Mononuclear cell (primary cell): ENCODE data around the gene MPP1. TPM values are rescaled to one million over a fixed set of nuclear protein-coding genes. Genes with fewer than 3 reads are reported as not detected.

Experiments used
- H3K27me3 ChIP-seq: 2 replicates; pipeline ENCODE4 v1.6.0; 2011; ENCODE audit warnings: low read length, control low read depth; ENCODE audit not compliant: insufficient read depth
- H3K4me1 ChIP-seq: 2 replicates; pipeline ENCODE4 v1.5.1; 2011; ENCODE audit warnings: mild to moderate bottlenecking, low read length, control low read depth; ENCODE audit not compliant: insufficient read depth
- H3K4me3 ChIP-seq: 2 replicates; pipeline ENCODE4 v1.5.1; 2011; ENCODE audit warnings: mild to moderate bottlenecking, low read length, moderate library complexity
- H3K9me3 ChIP-seq: 2 replicates; pipeline ENCODE4 v1.5.1; 2011; ENCODE audit warnings: low read depth, mild to moderate bottlenecking, control low read depth, low read length
- total RNA-seq: library from RNA; depleted of rRNA; stranded (reverse); fragments of >200 nt; gene quantifications from one replicate; pipeline ENCODE4 v1.2.3, GENCODE V29; 2012

Gene MPP1
- total RNA-seq, 1 donor = 80.9 TPM

- Histone ChIP-seq H3K27me3 (no peaks in the 10 kb centered on the region), H3K4me3 (no peak overlapping the region), H3K4me1 (peaks cover 87% of the 10 kb centered on the region), H3K9me3 (no peaks in the 10 kb centered on the region)
Measured at GRCh38 chrX:154799556-154800348, 5.5 kb downstream of the MPP1 start.

DNA sequence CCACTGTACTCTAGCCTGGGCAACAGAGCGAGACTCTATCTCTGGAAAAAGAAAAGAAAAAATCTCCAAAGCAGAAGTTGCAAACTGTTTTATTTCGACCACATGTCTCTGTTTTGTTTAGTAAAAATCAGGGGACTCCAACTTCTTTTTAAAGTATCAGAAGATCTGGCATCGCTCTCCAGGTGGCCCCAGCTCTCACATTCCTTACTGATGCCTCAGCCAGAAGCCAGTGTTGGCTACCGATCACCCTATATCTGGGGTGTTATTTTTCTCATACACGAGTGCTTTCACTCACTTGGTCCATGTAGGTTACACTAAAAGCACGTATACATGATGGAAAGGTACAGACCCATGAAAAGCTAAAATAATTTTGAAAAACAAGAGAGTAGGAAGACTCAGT, 8.3 kb downstream of the MPP1 start:
- no peaks in the 10 kb centered on the region for H3K9me3 ChIP-seq
- H3K4me1 ChIP-seq = peaks cover 72% of the 10 kb centered on the region
- H3K27me3 ChIP-seq = no peaks in the 10 kb centered on the region
- no peak overlapping the region for H3K4me3 ChIP-seq

DNA sequence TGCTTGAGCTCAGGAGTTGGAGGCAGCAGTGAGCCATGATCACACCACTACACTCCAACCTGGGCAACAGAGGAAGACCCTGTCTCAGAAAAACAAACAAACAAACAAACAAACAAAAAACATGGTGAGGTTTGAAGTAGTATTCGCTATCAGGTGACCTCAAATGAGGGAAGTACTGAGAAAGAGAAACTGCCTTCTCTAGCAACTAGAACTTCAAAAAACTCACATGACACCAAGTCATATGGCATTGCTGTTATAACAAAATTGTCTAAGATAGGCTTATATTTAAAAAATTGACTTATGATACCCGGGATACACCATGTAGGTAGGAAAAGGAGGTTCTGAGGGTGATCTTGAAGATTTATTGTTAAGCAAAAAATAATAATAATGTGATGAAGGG, 10.3 kb downstream of the MPP1 start:
- no peaks in the 10 kb centered on the region for H3K9me3 ChIP-seq
- no peak overlapping the region for H3K4me3 ChIP-seq
- H3K4me1 ChIP-seq = peaks cover 53% of the 10 kb centered on the region
- H3K27me3 ChIP-seq = no peaks in the 10 kb centered on the region

DNA sequence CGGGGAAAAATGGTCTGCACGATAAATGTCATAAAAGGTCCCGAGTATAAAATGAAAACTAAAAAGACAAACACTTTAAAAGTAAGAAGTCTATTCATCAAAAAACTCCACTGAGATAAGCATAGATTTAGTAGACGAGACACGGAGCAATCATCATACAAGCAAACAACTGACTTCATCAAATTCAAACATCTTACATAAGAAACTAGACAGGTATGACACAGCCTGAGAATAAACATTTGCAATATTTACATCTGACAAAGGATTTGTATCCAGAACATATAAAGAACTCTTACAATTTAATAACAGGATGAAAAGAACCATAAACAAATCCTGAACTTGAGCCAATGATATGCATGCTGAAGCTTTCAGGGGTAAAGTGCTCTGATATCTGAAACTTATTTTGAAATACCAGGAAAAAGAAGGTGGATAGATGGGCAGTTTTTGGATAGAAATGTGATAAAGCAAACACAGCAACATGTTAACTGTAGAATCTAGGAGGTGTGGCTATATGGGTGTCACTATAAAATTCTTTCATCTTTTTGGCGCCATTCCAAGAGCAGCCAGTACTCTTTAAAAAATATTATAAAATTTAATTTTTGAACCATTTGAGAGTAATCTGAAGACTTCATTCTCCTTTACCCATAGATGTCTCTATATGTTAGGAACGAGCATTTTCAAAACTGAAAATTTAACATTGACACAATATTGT, 12.0 kb downstream of the MPP1 start:
- Histone ChIP-seq H3K4me3 (no peak overlapping the region), H3K27me3 (no peaks in the 10 kb centered on the region), H3K4me1 (peaks cover 35% of the 10 kb centered on the region), H3K9me3 (no peaks in the 10 kb centered on the region)

GRCh38 chrX:154791939-154792338, 13.3 kb downstream of the MPP1 start:
- Histone ChIP-seq H3K4me1 (peaks cover 25% of the 10 kb centered on the region), H3K9me3 (no peaks in the 10 kb centered on the region), H3K4me3 (no peak overlapping the region), H3K27me3 (no peaks in the 10 kb centered on the region)

- H3K9me3 ChIP-seq = no peaks in the 10 kb centered on the region
- no peak overlapping the region for H3K4me3 ChIP-seq
- no peaks in the 10 kb centered on the region for H3K27me3 ChIP-seq
- H3K4me1 ChIP-seq = peaks cover 21% of the 10 kb centered on the region
Measured at GRCh38 chrX:154791467-154791866, 13.8 kb downstream of the MPP1 start.

DNA sequence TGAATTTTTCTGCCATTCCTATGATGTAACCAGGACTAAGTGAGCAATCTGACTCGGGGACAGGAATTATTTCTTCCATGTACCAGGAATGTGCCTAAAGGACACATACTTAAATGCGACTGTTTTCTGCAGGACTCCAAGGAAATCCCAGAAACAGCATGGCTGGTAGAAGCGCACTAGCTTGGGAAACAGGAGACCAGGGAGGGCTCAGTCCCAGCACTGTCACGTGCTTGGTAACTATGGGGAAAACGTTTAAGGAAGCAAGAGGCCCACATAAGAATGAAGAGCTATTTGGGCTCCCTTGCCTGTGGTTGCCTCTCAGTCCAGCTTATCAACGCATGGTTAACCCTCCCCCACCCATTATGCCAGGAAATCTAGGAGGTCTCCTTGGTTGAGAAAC, 19.6 kb downstream of the MPP1 start:
- H3K9me3 ChIP-seq = no peaks in the 10 kb centered on the region
- H3K4me1 ChIP-seq = peaks cover 17% of the 10 kb centered on the region
- no peaks in the 10 kb centered on the region for H3K27me3 ChIP-seq
- H3K4me3 ChIP-seq = no peak overlapping the region

- H3K4me3 ChIP-seq = no peak overlapping the region
Measured at GRCh38 chrX:154784149-154784995, 20.9 kb downstream of the MPP1 start.

DNA sequence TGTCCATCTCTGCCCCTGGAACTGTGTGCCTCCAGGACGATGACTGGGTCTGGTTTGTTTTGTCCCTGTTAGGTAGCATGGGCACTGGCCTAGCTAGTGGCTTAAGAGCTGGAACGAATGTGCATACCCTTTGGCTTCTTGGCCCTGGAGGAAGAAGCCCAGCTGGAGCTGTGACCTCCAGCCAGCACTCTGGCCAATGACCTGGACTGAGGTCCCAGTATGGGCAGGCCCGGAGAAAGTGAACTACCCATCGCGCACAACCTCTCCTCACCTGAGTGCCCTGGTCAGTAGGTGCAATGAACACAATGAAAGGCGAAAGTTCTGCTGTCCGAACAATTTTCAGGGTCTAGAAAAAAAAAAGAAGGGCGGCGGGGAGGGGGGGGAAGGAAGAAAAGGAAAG, 24.3 kb downstream of the MPP1 start:
- Histone ChIP-seq H3K9me3 (no peaks in the 10 kb centered on the region), H3K27me3 (no peaks in the 10 kb centered on the region), H3K4me1 (peaks cover 13% of the 10 kb centered on the region), H3K4me3 (no peak overlapping the region)

More at GRCh38 chrX:154784149-154784995, 20.9 kb downstream of the MPP1 start:
- H3K4me1 ChIP-seq = peaks cover 17% of the 10 kb centered on the region
- H3K27me3 ChIP-seq = no peaks in the 10 kb centered on the region
- H3K9me3 ChIP-seq = no peaks in the 10 kb centered on the region

DNA sequence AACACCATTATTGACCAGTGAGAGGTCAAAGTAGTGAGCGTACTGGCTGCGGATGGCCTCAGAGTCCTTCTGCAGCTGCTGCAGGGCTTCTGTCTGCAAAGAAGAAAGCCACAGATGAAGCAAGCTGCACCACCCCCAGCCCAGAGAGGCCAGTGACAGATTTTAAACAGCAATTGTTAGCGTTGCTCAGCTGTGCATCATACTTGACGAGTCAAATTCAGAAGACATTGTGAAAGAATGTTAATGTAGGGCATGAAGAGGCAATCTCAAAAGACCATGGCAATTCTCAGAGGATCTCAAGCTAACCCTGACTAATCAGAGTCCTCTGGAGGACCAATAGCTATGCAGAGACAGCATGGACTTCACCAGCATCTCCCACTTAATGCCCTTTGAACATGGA, 26.0 kb downstream of the MPP1 start:
- Histone ChIP-seq H3K27me3 (no peaks in the 10 kb centered on the region), H3K4me1 (peaks cover 3% of the 10 kb centered on the region), H3K9me3 (no peaks in the 10 kb centered on the region), H3K4me3 (no peak overlapping the region)

DNA sequence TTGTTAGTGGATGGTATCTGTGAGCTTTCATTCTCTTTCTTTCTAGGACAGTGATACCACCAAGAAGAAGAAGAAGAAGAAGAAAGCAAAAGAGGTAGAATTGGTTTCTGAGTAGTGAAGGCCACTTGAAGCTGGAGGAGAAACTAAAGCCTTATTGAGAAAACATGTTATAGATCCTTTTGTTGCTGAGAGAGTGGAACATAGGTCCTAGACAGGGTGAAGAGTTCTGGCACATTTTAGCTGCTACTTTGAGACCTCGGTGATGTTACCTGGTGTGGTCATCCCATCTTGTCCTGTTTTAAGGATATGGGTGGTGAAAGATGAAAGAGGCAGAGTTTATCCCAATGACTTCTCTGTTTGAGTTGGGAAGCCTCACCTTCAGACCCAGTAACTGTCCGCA, 28.5 kb downstream of the MPP1 start:
- H3K4me3 ChIP-seq = no peak overlapping the region
- H3K4me1 ChIP-seq = no peaks in the 10 kb centered on the region

GRCh38 chrX:154775419-154776349, 29.6 kb downstream of the MPP1 start:
- Histone ChIP-seq H3K27me3 (no peaks in the 10 kb centered on the region), H3K4me3 (no peak overlapping the region), H3K9me3 (no peaks in the 10 kb centered on the region), H3K4me1 (no peaks in the 10 kb centered on the region)

More for the DNA sequence above, 28.5 kb downstream of the MPP1 start:
- Histone ChIP-seq H3K9me3 (no peaks in the 10 kb centered on the region), H3K27me3 (no peaks in the 10 kb centered on the region)

DNA sequence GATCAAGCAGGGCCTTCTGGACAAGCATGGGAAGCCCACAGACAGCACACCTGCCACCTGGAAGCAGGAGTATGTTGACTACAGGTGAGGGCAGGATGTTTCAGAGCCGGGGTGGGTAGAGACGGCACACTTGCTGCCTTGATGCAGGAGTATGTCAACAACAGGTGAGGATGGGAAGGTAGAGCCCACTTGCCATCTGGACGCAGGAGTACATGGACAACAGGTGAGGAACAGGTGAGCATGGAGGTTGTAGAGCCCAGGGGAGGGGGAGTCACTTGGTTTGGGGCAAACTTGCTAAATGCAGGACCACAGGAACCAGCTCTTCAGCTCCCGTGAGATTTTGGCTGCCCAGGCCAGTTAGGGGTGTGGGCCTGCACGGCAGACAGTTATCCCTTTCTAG, 30.7 kb downstream of the MPP1 start:
- H3K9me3 ChIP-seq = no peaks in the 10 kb centered on the region
- H3K4me1 ChIP-seq = no peaks in the 10 kb centered on the region
- H3K27me3 ChIP-seq = no peaks in the 10 kb centered on the region
- H3K4me3 ChIP-seq = no peak overlapping the region

DNA sequence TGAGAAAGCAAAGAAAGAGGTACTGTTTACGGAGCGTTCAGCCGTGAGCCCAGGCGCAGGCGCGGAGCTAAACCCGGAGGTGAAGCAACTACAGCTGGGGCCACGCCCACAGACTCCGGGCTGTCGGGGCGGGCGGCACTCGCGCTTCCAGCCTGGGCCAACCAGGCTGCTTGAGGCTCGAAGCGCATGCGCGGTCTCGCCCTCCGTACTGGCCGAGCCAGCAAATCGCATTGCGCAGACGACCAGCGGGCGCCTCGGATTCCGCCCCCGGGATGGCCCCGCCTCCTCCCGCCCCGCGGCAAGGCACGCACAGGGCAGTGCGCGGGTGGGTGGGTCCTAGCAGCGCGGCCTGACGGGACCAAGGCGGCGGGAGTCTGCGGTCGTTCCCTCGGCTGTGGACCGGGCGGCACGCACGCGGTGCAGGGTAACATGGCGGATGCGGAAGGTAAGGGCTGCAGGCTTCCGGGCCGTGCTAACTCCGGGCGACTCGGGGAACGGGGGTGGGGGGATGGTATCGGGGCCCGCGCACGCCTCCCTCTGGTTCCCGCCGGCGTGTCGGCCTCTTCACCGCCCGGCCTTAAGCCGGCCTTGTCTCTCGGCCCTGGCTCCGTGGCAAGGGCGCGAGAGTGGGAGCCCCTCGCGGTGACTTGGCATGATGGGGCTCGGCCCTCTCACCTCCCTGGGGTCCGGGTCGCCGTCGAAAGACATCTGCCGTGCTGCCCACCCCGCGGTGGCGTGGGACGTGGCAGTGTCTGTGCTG, 42.6 kb downstream of the MPP1 start, which contains the start of gene DKC1:
DKC1 (plus strand) TSS at position 328 of the 760 bp plus-strand sequence; CDS start at position 430, 102 bp downstream.
- Histone ChIP-seq H3K4me1 (peaks cover 13% of the 10 kb centered on the region), H3K27me3 (no peaks in the 10 kb centered on the region), H3K9me3 (no peaks in the 10 kb centered on the region), H3K4me3 (peak within 1 kb of the TSS; percentile 53)
